K562 (cell line): ENCODE results near the gene AMBRA1. TPM values are rescaled to one million over a fixed set of nuclear protein-coding genes. Genes with fewer than 3 reads are reported as not detected.

Source experiments
- ATAC-seq: fragments of 200-7000 bp; cut with Tn5 transposase; 3 replicates; pipeline ENCODE4 v1.9.1; 2020; ENCODE audit warnings: moderate library complexity
- BruUV-seq: library from RNA; stranded (reverse); fragments of 400-500 nt; replicated peaks from 2 replicates; lab custom pipeline; 2021; lab: Mats Ljungman, UMichigan
- CTCF ChIA-PET: fragments of 300-600 bp; formaldehyde crosslinking; extraction: SDS; loops from one replicate; lab custom pipeline; 2021; ENCODE audit warnings: low intra/inter-chr PET ratio; lab: Yijun Ruan, JAX
- POLR2A ChIA-PET: fragments of 300-600, 350-650 bp; sonication (Branson Sonifier 250); formaldehyde crosslinking; extraction: SDS; loops from one replicate; lab custom pipeline; 2021; ENCODE audit warnings: antibody characterized with exemption, inconsistent platforms; lab: Yijun Ruan, JAX
- DNase-seq, 4 experiments: peaks; one replicate each; pipeline versions ENCODE4 v3.0.0 to v3.0.0-alpha.2; 2011 to 2018; ENCODE audit warnings: low spot score in 3 of 4, mixed read lengths in 3 of 4; ENCODE audit errors: extremely low read depth in 1 of 4
- FAIRE-seq: peaks from 2 replicates; lab custom pipeline; 2011; peaks lifted over from hg19 to GRCh38; lab: Jason Lieb, UNC
- H2AFZ ChIP-seq: 2 replicates; pipeline ENCODE4 v1.6.0; 2011; ENCODE audit warnings: low read depth, low read length, control low read depth, inconsistent platforms
- H3K27ac ChIP-seq: fragments of 200-600 bp; 3 replicates; pipeline ENCODE4 v1.8.0; 2011; ENCODE audit warnings: low read depth, mild to moderate bottlenecking, control low read depth, inconsistent platforms, low read length, moderate library complexity, mixed read lengths; ENCODE audit errors: extremely low read depth
- H3K27me3 ChIP-seq, 2 experiments: fragments of 300-600 bp in 1 of 2; 2 replicates in 1 of 2; 3 replicates in 1 of 2; pipeline versions ENCODE4 v1.6.0 to v1.8.0; 2011; ENCODE audit warnings: inconsistent platforms in 2 of 2, low read length in 2 of 2, mild to moderate bottlenecking in 1 of 2, mixed read lengths in 1 of 2, moderate library complexity in 1 of 2; ENCODE audit not compliant: control insufficient read depth in 2 of 2, insufficient read depth in 2 of 2
- H3K36me3 ChIP-seq: fragments of 300-600 bp; 3 replicates; pipeline ENCODE4 v1.8.0; 2011; ENCODE audit warnings: mild to moderate bottlenecking, low read length, inconsistent platforms; ENCODE audit not compliant: control insufficient read depth, insufficient read depth
- H3K4me1 ChIP-seq, 2 experiments: fragments of 200-600 bp in 1 of 2; replicated peaks in 1 of 2; 2 replicates in 1 of 2; 3 replicates in 1 of 2; pipeline versions ENCODE4 v1.5.1 to v1.8.0; 2011; ENCODE audit warnings: inconsistent platforms in 2 of 2, low read length in 2 of 2, mild to moderate bottlenecking in 1 of 2, mixed read lengths in 1 of 2, moderate library complexity in 1 of 2; ENCODE audit not compliant: control insufficient read depth in 2 of 2, insufficient read depth in 2 of 2
- H3K4me2 ChIP-seq: 2 replicates; pipeline ENCODE4 v1.6.1; 2011; ENCODE audit warnings: low read length, control low read depth, inconsistent platforms, mixed read lengths; ENCODE audit not compliant: insufficient read depth
- H3K4me3 ChIP-seq: fragments of 200-600 bp; sonication (generic), shearing (Covaris generic); 2 replicates; pipeline ENCODE4 v1.5.1; 2016; ENCODE audit warnings: control low read depth, inconsistent platforms
- H3K79me2 ChIP-seq: fragments of 200-600 bp; 3 replicates; pipeline ENCODE4 v1.8.0; 2011; ENCODE audit warnings: low read length, inconsistent platforms; ENCODE audit not compliant: control insufficient read depth, insufficient read depth
- H3K9ac ChIP-seq, 2 experiments: 2 replicates each; pipeline versions ENCODE4 v1.6.0 to v1.6.1; 2011; ENCODE audit warnings: low read depth in 2 of 2, low read length in 2 of 2, control low read depth in 1 of 2, inconsistent platforms in 1 of 2, mild to moderate bottlenecking in 1 of 2, mixed read lengths in 1 of 2; ENCODE audit not compliant: insufficient read depth in 1 of 2
- H3K9me1 ChIP-seq: one replicate; pipeline ENCODE4 v1.6.0; 2011; ENCODE audit warnings: inconsistent platforms, mild to moderate bottlenecking, low read length, moderate library complexity; ENCODE audit not compliant: control insufficient read depth, insufficient read depth
- H3K9me3 ChIP-seq: replicated peaks from 2 replicates; pipeline ENCODE4 v1.5.1; 2011; ENCODE audit warnings: low read depth, low read length, inconsistent platforms; ENCODE audit not compliant: control insufficient read depth, insufficient read depth
- H4K20me1 ChIP-seq: replicated peaks from 2 replicates; pipeline ENCODE4 v1.6.1; 2011; ENCODE audit warnings: low read length, inconsistent platforms, mixed read lengths; ENCODE audit not compliant: control insufficient read depth, insufficient read depth
- ARID1B ChIP-seq: fragments of 450-650 bp; IDR thresholded peaks from 2 replicates; pipeline ENCODE4 v1.6.1; 2016; ENCODE audit warnings: antibody characterized with exemption, mild to moderate bottlenecking, inconsistent platforms
- CC2D1A ChIP-seq: fragments of 450-650 bp; IDR thresholded peaks from 2 replicates; pipeline ENCODE4 v1.6.1; 2017; ENCODE audit warnings: mild to moderate bottlenecking
- DACH1 ChIP-seq: fragments of 450-650 bp; IDR thresholded peaks from 2 replicates; pipeline ENCODE4 v1.6.1; 2018; ENCODE audit not compliant: partially characterized antibody
- HDAC2 ChIP-seq: fragments of 450-650 bp; IDR thresholded peaks from 2 replicates; pipeline ENCODE4 v1.6.1; 2016; ENCODE audit warnings: mild to moderate bottlenecking
- HMG20A ChIP-seq: fragments of 450-650 bp; formaldehyde crosslinking; conservative IDR thresholded peaks from 2 replicates; pipeline ENCODE4 v1.4.0; 2020; ENCODE audit warnings: mild to moderate bottlenecking, mixed read lengths
- HNRNPLL ChIP-seq: fragments of 200-400 bp; formaldehyde crosslinking; IDR thresholded peaks from 2 replicates; pipeline ENCODE4 v1.6.1; 2017; ENCODE audit warnings: low read length, low read depth, mild to moderate bottlenecking; ENCODE audit not compliant: poor library complexity, severe bottlenecking
- JUND ChIP-seq, 2 experiments: IDR thresholded peaks; 2 replicates in 1 of 2; 3 replicates in 1 of 2; pipeline ENCODE4 v1.6.1; 2011; ENCODE audit warnings: borderline replicate concordance in 2 of 2, low read depth in 2 of 2, low read length in 2 of 2, improper control_type of control experiment in 1 of 2, missing biosample characterization in 1 of 2, missing genetic modification characterization in 1 of 2, missing genetic modification reagents in 1 of 2
- MAZ ChIP-seq, 2 experiments: fragments of 450-650 bp in 1 of 2; sonication (generic) in 1 of 2; formaldehyde crosslinking; IDR thresholded peaks in 1 of 2; conservative IDR thresholded peaks in 1 of 2; 2 replicates each; pipeline versions ENCODE4 v1.4.0 to v1.5.0; 2020; ENCODE audit warnings: mild to moderate bottlenecking in 1 of 2, missing genetic modification reagents in 1 of 2
- MECOM ChIP-seq: fragments of 250-450 bp; sonication (Bioruptor Pico); IDR thresholded peaks from 2 replicates; pipeline ENCODE4 v1.8.0; 2022; ENCODE audit warnings: inconsistent platforms
- MYNN ChIP-seq, 2 experiments: sonication (generic); formaldehyde crosslinking in 1 of 2; IDR thresholded peaks; 2 replicates each; pipeline versions ENCODE4 v1.5.0 to v1.6.1; 2016 to 2020; ENCODE audit warnings: antibody characterized with exemption in 1 of 2, missing genetic modification reagents in 1 of 2
- NFIC ChIP-seq: fragments of 450-650 bp; IDR thresholded peaks from 2 replicates; pipeline ENCODE4 v1.6.1; 2017; ENCODE audit warnings: mild to moderate bottlenecking, inconsistent platforms
- SRSF9 ChIP-seq: fragments of 200-400 bp; formaldehyde crosslinking; IDR thresholded peaks from 2 replicates; pipeline ENCODE4 v1.6.1; 2017; ENCODE audit warnings: low read depth, low read length, borderline replicate concordance
- ZFP30 ChIP-seq: fragments of 250-450 bp; sonication (Bioruptor Pico); IDR thresholded peaks from 2 replicates; pipeline ENCODE4 v1.8.0; 2022; ENCODE audit warnings: moderate library complexity, mild to moderate bottlenecking, inconsistent platforms, borderline replicate concordance
- ZNF584 ChIP-seq: fragments of 200-800 bp; sonication (Bioruptor generic); IDR thresholded peaks from 2 replicates; pipeline ENCODE4 v1.6.1; 2016; ENCODE audit warnings: low read depth, mild to moderate bottlenecking, missing genetic modification characterization, missing compliant biosample characterization
- WGBS: fragments of 100-300 bp; shearing (Covaris generic); methylation state at CpG from one replicate; pipeline ENCODE4 v1.1.6; 2016; ENCODE audit warnings: low coverage, mixed read lengths; ENCODE audit not compliant: insufficient coverage; ENCODE audit errors: missing lambda C conversion rate; 5-methylcytosine and 5-hydroxymethylcytosine counted together
- in situ Hi-C: fragments of 300-500 bp; cut with MboI; formaldehyde crosslinking; loops from 4 replicates; pipeline ENCODE4 v1.15.0; 2018; ENCODE audit warnings: inconsistent platforms, mixed read lengths
- intact Hi-C: fragments of 100-400 bp; cut with micrococcal nuclease; formaldehyde crosslinking; loops from 2 replicates; pipeline ENCODE4 v1.14.2; 2022
- polyA plus RNA-seq, 8 experiments: library from polyadenylated mRNA; depleted of rRNA in 4 of 8; stranded (reverse) in 5 of 8; unstranded in 3 of 8; fragments of >200 nt; fragmentation: Nextera tagmentation in 2 of 8; fragmentation: Illumina TruSeq in 1 of 8; extraction: Ambion mirVana in 2 of 8; extraction: Trizol in 1 of 8; gene quantifications; 2 replicates each; pipeline versions ENCODE4 v1.2.1 to v1.2.3, GENCODE V29; 2011 to 2014; ENCODE audit warnings: inconsistent platforms in 1 of 8, missing spikeins in 1 of 8
- total RNA-seq, 7 experiments: library from RNA; depleted of rRNA in 6 of 7; stranded (reverse); fragments of >200 nt in 6 of 7; fragmentation: Illumina TruSeq in 2 of 7; extraction: Trizol in 2 of 7; gene quantifications; 2 replicates each; pipeline versions ENCODE4 v1.2.1 to v1.2.3, GENCODE V29; 2011 to 2021; ENCODE audit warnings: low replicate concordance in 1 of 7
- TF ChIP-seq, protein P1 (sequence below): sonication (generic); formaldehyde crosslinking; IDR thresholded peaks from 2 replicates; pipeline ENCODE4 v1.8.1; 2023; ENCODE audit warnings: mild to moderate bottlenecking, missing genetic modification reagents

The AMBRA1 gene
- total and polyA plus RNA-seq, 9 of the 15 experiments (the other 6 are each of a cell fraction or from before 2014, with no cell fraction given) = 0.15 to 24.5 (median 13.0) TPM

DNA sequence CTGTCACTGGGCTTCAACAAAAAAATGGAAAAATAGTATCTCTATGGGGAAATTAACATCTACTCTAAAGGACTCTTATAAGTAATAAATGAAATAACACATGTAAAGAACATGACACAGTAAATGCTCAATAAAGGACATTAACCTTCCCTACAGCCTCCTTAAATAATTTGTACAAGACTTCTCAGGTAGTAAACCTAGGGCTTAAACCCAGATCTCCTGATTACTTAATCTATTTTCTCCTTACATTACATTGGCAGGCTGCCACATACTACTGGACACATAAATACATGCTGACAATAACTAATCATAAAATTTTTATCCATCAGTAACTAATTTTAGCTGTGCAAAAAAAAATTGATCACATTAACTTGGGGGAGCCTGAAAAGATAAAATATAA is 4.9 kb downstream of the AMBRA1 start:
- Histone ChIP-seq H3K4me1 (peaks cover 23% of the 10 kb centered on the region in 2 experiments), H3K79me2 (peaks cover 79% of the 10 kb centered on the region), H3K9me3 (no peaks in the 10 kb centered on the region; the same call in 1 of the 2 replicates), H3K9ac (no peak overlapping the region), H3K4me3 (no peak overlapping the region), H3K36me3 (peaks cover 11% of the 10 kb centered on the region; the same call in 1 of the 3 replicates), H3K27me3 (no peaks in the 10 kb centered on the region), H3K27ac (no peak overlapping the region), H2AFZ (no peak overlapping the region), H4K20me1 (0 out of 2 replicates have a peak, but pooled peaks cover 6% of the 10 kb centered on the region), H3K4me2 (no peak overlapping the region), H3K9me1 (no peaks in the 10 kb centered on the region)
- ChIA-PET CTCF (no interaction called here), POLR2A (no interaction called here)
- BruUV-seq = no TSS peak
- ATAC-seq (no peak), FAIRE-seq (no peak), DNase-seq (peak in 1 of 4 experiments; percentile 17)
- intact Hi-C loops = no loop called here
- in situ Hi-C loops = no loop called here
- TF ChIP-seq ARID1B = 0 out of 2 replicates have a peak, but pooled peaks have one; percentile 12
- TF ChIP-seq MYNN (IDR thresholded peaks at IDR 0.05) = no peak
- no peak for TF ChIP-seq MYNN (CRISPR knock-in tag; IDR thresholded peaks at IDR 0.05)
- TF ChIP-seq NFIC = peak; percentile 78
- no peak for TF ChIP-seq ZNF584
- no peak for TF ChIP-seq JUND (IDR thresholded peaks at IDR 0.05; ENCODE audit: borderline replicate concordance, low read depth, low read length)
- no peak for TF ChIP-seq JUND (tag; IDR thresholded peaks at IDR 0.05; ENCODE audit: borderline replicate concordance, low read depth, low read length)

DNA sequence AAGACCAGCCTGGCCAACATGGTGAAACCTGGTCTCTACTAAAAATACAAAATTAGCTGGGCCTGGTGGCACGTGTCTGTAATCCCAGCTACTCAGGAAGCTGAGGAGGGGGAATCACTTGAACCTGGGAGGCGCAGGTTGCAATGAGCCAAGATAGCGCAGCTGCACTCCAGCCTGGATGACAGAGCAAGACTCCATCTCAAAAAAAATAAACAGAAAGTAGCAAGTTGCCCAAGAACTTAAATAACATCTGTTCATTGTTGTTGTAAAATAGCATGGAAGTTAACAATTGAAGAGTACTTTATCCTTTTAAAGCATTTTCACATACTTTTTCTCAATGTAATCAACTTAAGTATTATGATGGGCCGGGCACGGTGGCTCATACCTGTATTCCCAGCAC is 5.7 kb downstream of the AMBRA1 start:
- Histone ChIP-seq H3K9me1 (no peaks in the 10 kb centered on the region), H3K36me3 (peaks cover 11% of the 10 kb centered on the region; the same call in 1 of the 3 replicates), H2AFZ (no peak overlapping the region), H3K4me2 (no peak overlapping the region), H3K79me2 (peaks cover 72% of the 10 kb centered on the region), H3K27ac (no peak overlapping the region), H3K4me1 (peaks cover 19 to 22% of the 10 kb centered on the region in 2 experiments), H3K27me3 (no peaks in the 10 kb centered on the region), H4K20me1 (0 out of 2 replicates have a peak, but pooled peaks cover 6% of the 10 kb centered on the region), H3K9ac (no peak overlapping the region; a peak in 1 of 4 replicates), H3K4me3 (no peak overlapping the region), H3K9me3 (no peaks in the 10 kb centered on the region; the same call in 1 of the 2 replicates)
- intact Hi-C loops = no loop called here
- 76% methylated on average over 5 of the region's 5 CpGs for WGBS
- FAIRE-seq = no peak
- ATAC-seq = no peak
- ChIA-PET POLR2A (no interaction called here), CTCF (no interaction called here)
- DNase-seq = no peak
- in situ Hi-C loops = no loop called here
- no TSS peak for BruUV-seq
- TF ChIP-seq, protein P1, sequence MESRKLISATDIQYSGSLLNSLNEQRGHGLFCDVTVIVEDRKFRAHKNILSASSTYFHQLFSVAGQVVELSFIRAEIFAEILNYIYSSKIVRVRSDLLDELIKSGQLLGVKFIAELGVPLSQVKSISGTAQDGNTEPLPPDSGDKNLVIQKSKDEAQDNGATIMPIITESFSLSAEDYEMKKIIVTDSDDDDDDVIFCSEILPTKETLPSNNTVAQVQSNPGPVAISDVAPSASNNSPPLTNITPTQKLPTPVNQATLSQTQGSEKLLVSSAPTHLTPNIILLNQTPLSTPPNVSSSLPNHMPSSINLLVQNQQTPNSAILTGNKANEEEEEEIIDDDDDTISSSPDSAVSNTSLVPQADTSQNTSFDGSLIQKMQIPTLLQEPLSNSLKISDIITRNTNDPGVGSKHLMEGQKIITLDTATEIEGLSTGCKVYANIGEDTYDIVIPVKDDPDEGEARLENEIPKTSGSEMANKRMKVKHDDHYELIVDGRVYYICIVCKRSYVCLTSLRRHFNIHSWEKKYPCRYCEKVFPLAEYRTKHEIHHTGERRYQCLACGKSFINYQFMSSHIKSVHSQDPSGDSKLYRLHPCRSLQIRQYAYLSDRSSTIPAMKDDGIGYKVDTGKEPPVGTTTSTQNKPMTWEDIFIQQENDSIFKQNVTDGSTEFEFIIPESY = no peak
- TF ChIP-seq HDAC2 (no peak), CC2D1A (no peak), MECOM (CRISPR knock-in tag) (no peak), SRSF9 (no peak), MAZ (CRISPR knock-in tag; conservative IDR thresholded peaks at IDR 0.05 in 1 of 2, IDR thresholded peaks at IDR 0.05 in 1 of 2) (no peak), DACH1 (no peak), ZFP30 (CRISPR knock-in tag) (no peak), HMG20A (no peak), HNRNPLL (no peak)
